ENCODE results near the gene H2BK1.

H2BK1 gene

GRCh38 chr7:151245360-151246101 lies 35.2 kb upstream of the H2BK1 start:
- peak; percentile 18 to 63 for DNase-seq (ENCODE audit: low read depth in 2 of 2)

- no peak for DNase-seq (ENCODE audit: low read depth in 2 of 2)
Measured at GRCh38 chr7:151244841-151245346, 34.6 kb upstream of the H2BK1 start.

GRCh38 chr7:151244196-151244840 lies 34.0 kb upstream of the H2BK1 start:
- peak in 1 of 2 donors; percentile 28 for DNase-seq (ENCODE audit: low read depth in 2 of 2)

GRCh38 chr7:151243408-151244195 lies 33.3 kb upstream of the H2BK1 start:
- no peak for DNase-seq (ENCODE audit: low read depth in 2 of 2)

GRCh38 chr7:151243045-151243349 lies 32.7 kb upstream of the H2BK1 start:
- DNase-seq (ENCODE audit: low read depth in 2 of 2), result no peak

GRCh38 chr7:151242159-151243044 lies 32.1 kb upstream of the H2BK1 start:
- no peak for DNase-seq (ENCODE audit: low read depth in 2 of 2)

- no peak for DNase-seq (ENCODE audit: low read depth in 2 of 2)
Measured at GRCh38 chr7:151241755-151242096, 31.4 kb upstream of the H2BK1 start.

- no peak for DNase-seq (ENCODE audit: low read depth in 2 of 2)
Measured at GRCh38 chr7:151240942-151241754, 30.9 kb upstream of the H2BK1 start.

GRCh38 chr7:151240536-151240935 lies 30.2 kb upstream of the H2BK1 start:
- no peak for DNase-seq (ENCODE audit: low read depth in 2 of 2)

GRCh38 chr7:151239837-151240459 lies 29.7 kb upstream of the H2BK1 start:
- no peak for DNase-seq (ENCODE audit: low read depth in 2 of 2)

GRCh38 chr7:151238924-151239836 lies 28.9 kb upstream of the H2BK1 start:
- DNase-seq (ENCODE audit: low read depth in 2 of 2), result no peak

- DNase-seq (ENCODE audit: low read depth in 2 of 2), result no peak
Measured at GRCh38 chr7:151238190-151238810, 28.0 kb upstream of the H2BK1 start.

GRCh38 chr7:151237244-151238189 lies 27.2 kb upstream of the H2BK1 start:
- no peak for DNase-seq (ENCODE audit: low read depth in 2 of 2)

- no peak for DNase-seq (ENCODE audit: low read depth in 2 of 2)
Measured at GRCh38 chr7:151236406-151236805, 26.1 kb upstream of the H2BK1 start.

GRCh38 chr7:151235091-151235787 lies 25.0 kb upstream of the H2BK1 start:
- DNase-seq (ENCODE audit: low read depth in 2 of 2), result no peak

- DNase-seq (ENCODE audit: low read depth in 2 of 2), result no peak
Measured at GRCh38 chr7:151233804-151234203, 23.5 kb upstream of the H2BK1 start.
